HCT116 (cell line): Measurements from ENCODE around the gene TECPR1. TPM values are rescaled to one million over a fixed set of nuclear protein-coding genes. Genes with fewer than 3 reads are reported as not detected.

Source experiments
- ATAC-seq: fragments of 200-7000 bp; cut with Tn5 transposase; 2 replicates; pipeline ENCODE4 v1.9.1; 2020; ENCODE audit warnings: mild to moderate bottlenecking, moderate library complexity
- BruUV-seq: library from RNA; stranded (reverse); fragments of 400-500 nt; replicated peaks from 2 replicates; lab custom pipeline; 2021; lab: Mats Ljungman, UMichigan
- CTCF ChIA-PET: fragments of 300-600 bp; sonication (Branson Sonifier 250); formaldehyde crosslinking; loops from one replicate; lab custom pipeline; 2021; ENCODE audit warnings: antibody characterized with exemption; lab: Charles Lee
- POLR2A ChIA-PET: fragments of 300-600, 350-600 bp; sonication (Branson Sonifier 250); formaldehyde crosslinking; loops from one replicate; lab custom pipeline; 2021; ENCODE audit warnings: antibody characterized with exemption; lab: Charles Lee
- RAD21 ChIA-PET, 2 experiments: fragments of 300-600 bp; sonication (Branson Sonifier 250); formaldehyde crosslinking; loops; one replicate each; lab custom pipeline; 2023; ENCODE audit warnings: low total read pairs in 2 of 2; ENCODE audit not compliant: uncharacterized antibody in 2 of 2, unreplicated experiment in 2 of 2, low non-redundant PET in 1 of 2; lab: Charles Lee
- DNase-seq: peaks from one replicate; pipeline ENCODE4 v3.0.0-alpha.2; 2010; ENCODE audit warnings: low read depth, low spot score
- H2AFZ ChIP-seq: fragments of 200-600 bp; shearing (Covaris generic), sonication (generic); 2 replicates; pipeline ENCODE4 v1.6.1; 2017; ENCODE audit warnings: low read depth, mixed run types, mixed read lengths, antibody characterized with exemption, low read length; ENCODE audit not compliant: poor library complexity, severe bottlenecking
- H3K27ac ChIP-seq: 2 replicates; pipeline ENCODE4 v1.5.1; 2012; ENCODE audit warnings: low read depth, low read length
- H3K27me3 ChIP-seq: fragments of 200-600 bp; sonication (generic); 2 replicates; pipeline ENCODE4 v1.6.1; 2016; ENCODE audit warnings: mixed run types, low read length, mixed read lengths; ENCODE audit not compliant: insufficient read depth
- H3K36me3 ChIP-seq, 2 experiments: fragments of 200-500 bp in 1 of 2; fragments of 200-600 bp in 1 of 2; sonication (Bioruptor generic) in 1 of 2; sonication (generic) in 1 of 2; 2 replicates each; pipeline versions ENCODE4 v1.5.1 to v1.6.1; 2014 to 2016; ENCODE audit warnings: low read length in 2 of 2, inconsistent platforms in 1 of 2, mixed read lengths in 1 of 2, mixed run types in 1 of 2; ENCODE audit not compliant: insufficient read depth in 2 of 2, control insufficient read depth in 1 of 2
- H3K4me1 ChIP-seq, 2 experiments: fragments of 200-600 bp in 1 of 2; sonication (generic) in 1 of 2; 2 replicates each; pipeline versions ENCODE4 v1.5.1 to v1.6.1; 2012 to 2017; ENCODE audit warnings: low read length in 2 of 2, inconsistent platforms in 1 of 2, mild to moderate bottlenecking in 1 of 2, mixed read lengths in 1 of 2, mixed run types in 1 of 2, moderate library complexity in 1 of 2; ENCODE audit not compliant: insufficient read depth in 2 of 2, control insufficient read depth in 1 of 2
- H3K4me2 ChIP-seq: fragments of 200-600 bp; sonication (generic); 2 replicates; pipeline ENCODE4 v1.6.1; 2017; ENCODE audit warnings: mixed run types, low read length, mixed read lengths
- H3K4me3 ChIP-seq, 2 experiments: fragments of 200-600 bp in 1 of 2; sonication (generic) in 1 of 2; replicated peaks in 1 of 2; 2 replicates each; pipeline ENCODE4 v1.5.1; 2011 to 2016; ENCODE audit warnings: low read length in 2 of 2, control low read depth in 1 of 2, low read depth in 1 of 2, mild to moderate bottlenecking in 1 of 2, mixed read lengths in 1 of 2, mixed run types in 1 of 2
- H3K79me2 ChIP-seq: fragments of 200-600 bp; sonication (generic); 2 replicates; pipeline ENCODE4 v1.6.1; 2017; ENCODE audit warnings: mild to moderate bottlenecking, mixed run types, low read length, moderate library complexity, mixed read lengths; ENCODE audit not compliant: insufficient read depth
- H3K9ac ChIP-seq: fragments of 200-600 bp; sonication (generic); 2 replicates; pipeline ENCODE4 v1.6.1; 2016; ENCODE audit warnings: low read length, mixed read lengths
- H3K9me2 ChIP-seq: fragments of 200-600 bp; sonication (generic), shearing (Covaris generic); 2 replicates; pipeline ENCODE4 v1.6.1; 2017; ENCODE audit warnings: mixed run types, mild to moderate bottlenecking, moderate library complexity; ENCODE audit not compliant: insufficient read depth
- H3K9me3 ChIP-seq, 2 experiments: fragments of 200-500 bp in 1 of 2; fragments of 200-600 bp in 1 of 2; sonication (Bioruptor generic) in 1 of 2; sonication (generic) in 1 of 2; 2 replicates each; pipeline ENCODE4 v1.6.1; 2014 to 2017; ENCODE audit warnings: low read length in 2 of 2, mixed read lengths in 2 of 2, inconsistent platforms in 1 of 2, low read depth in 1 of 2, mild to moderate bottlenecking in 1 of 2, mixed run types in 1 of 2, moderate library complexity in 1 of 2; ENCODE audit not compliant: control insufficient read depth in 1 of 2, insufficient read depth in 1 of 2
- H4K20me1 ChIP-seq: fragments of 200-600 bp; sonication (generic), shearing (Covaris generic); 2 replicates; pipeline ENCODE4 v1.6.1; 2017; ENCODE audit warnings: mixed run types, mild to moderate bottlenecking, moderate library complexity; ENCODE audit not compliant: insufficient read depth
- CBX3 ChIP-seq: IDR thresholded peaks from 2 replicates; pipeline ENCODE4 v1.6.1; 2012; ENCODE audit warnings: low read depth
- CEBPB ChIP-seq: IDR thresholded peaks from 2 replicates; pipeline ENCODE4 v1.6.1; 2012; ENCODE audit warnings: low read depth
- FOSL1 ChIP-seq: IDR thresholded peaks from 2 replicates; pipeline ENCODE4 v1.6.1; 2012; ENCODE audit warnings: low read depth
- JUND ChIP-seq: IDR thresholded peaks from 2 replicates; pipeline ENCODE4 v1.6.1; 2012
- MAX ChIP-seq: IDR thresholded peaks from 2 replicates; pipeline ENCODE4 v1.6.1; 2012
- POLR2A ChIP-seq: IDR thresholded peaks from 2 replicates; pipeline ENCODE4 v1.7.0; 2011; ENCODE audit warnings: borderline replicate concordance; ENCODE audit not compliant: insufficient read depth, insufficient read length; ENCODE audit errors: extremely low read depth
- RAD21 ChIP-seq: IDR thresholded peaks from 2 replicates; pipeline ENCODE4 v1.6.1; 2012; ENCODE audit warnings: low read depth, mild to moderate bottlenecking
- REST ChIP-seq: IDR thresholded peaks from 2 replicates; pipeline ENCODE4 v1.6.1; 2012; ENCODE audit warnings: low read depth
- TCF7L2 ChIP-seq: IDR thresholded peaks from 2 replicates; pipeline ENCODE4 v1.7.0; 2011; ENCODE audit warnings: borderline replicate concordance, inconsistent platforms; ENCODE audit not compliant: insufficient read depth, insufficient read length; ENCODE audit errors: extremely low read depth
- ZBTB33 ChIP-seq: IDR thresholded peaks from 2 replicates; pipeline ENCODE4 v1.6.1; 2011; ENCODE audit warnings: mild to moderate bottlenecking, low read length, moderate library complexity; ENCODE audit not compliant: insufficient replicate concordance; ENCODE audit errors: extremely low read depth
- ZFX ChIP-seq: fragments of 450-650 bp; IDR thresholded peaks from 2 replicates; pipeline ENCODE4 v1.6.1; 2017
- ZNF274 ChIP-seq: fragments of 200-500 bp; sonication (Bioruptor generic); IDR thresholded peaks from 2 replicates; pipeline ENCODE4 v1.6.1; 2014; ENCODE audit warnings: mild to moderate bottlenecking, low read depth, low read length, inconsistent platforms
- intact Hi-C: fragments of 100-400 bp; cut with micrococcal nuclease; formaldehyde crosslinking; loops from 2 replicates; pipeline ENCODE4 v1.10.0; 2022
- total RNA-seq: library from RNA; stranded (reverse); gene quantifications from one replicate; pipeline ENCODE4 v1.2.1, GENCODE V29; 2021; ENCODE audit not compliant: unreplicated experiment
- TF ChIP-seq, protein P1 (sequence below), 3 experiments: fragments of 200-600 bp in 1 of 3; sonication (generic) in 1 of 3; IDR thresholded peaks in 2 of 3; conservative IDR thresholded peaks in 1 of 3; 2 replicates each; pipeline ENCODE4 v1.5.1; 2012 to 2017; ENCODE audit warnings: low read depth in 2 of 3, low read length in 2 of 3, antibody characterized with exemption in 1 of 3, borderline replicate concordance in 1 of 3, control low read depth in 1 of 3, mild to moderate bottlenecking in 1 of 3, mixed read lengths in 1 of 3, mixed run types in 1 of 3, moderate library complexity in 1 of 3; ENCODE audit not compliant: insufficient read depth in 1 of 3

The TECPR1 gene
- total RNA-seq, 1 experiment from 2014 or later: 19.9 TPM

- CTCF ChIA-PET: interaction anchor here (0.8 kb wide), 1 partner anchor 183 kb away, joined by 3 read pairs; no protein-coding TSS in a partner anchor
Measured at GRCh38 chr7:98203964-98204605, 47.9 kb downstream of the TECPR1 start.

More at GRCh38 chr7:98203964-98204605, 47.9 kb downstream of the TECPR1 start:
- Histone ChIP-seq H3K27me3 (no peaks in the 10 kb centered on the region), H3K4me3 (no peak overlapping the region), H3K4me1 (no peaks in the 10 kb centered on the region), H3K9ac (no peak overlapping the region), H4K20me1 (no peaks in the 10 kb centered on the region), H3K9me3 (no peaks in the 10 kb centered on the region), H3K27ac (no peak overlapping the region), H3K9me2 (no peaks in the 10 kb centered on the region), H2AFZ (no peak overlapping the region), H3K79me2 (peaks cover 6% of the 10 kb centered on the region; the same call in 1 of the 2 replicates), H3K36me3 (peaks cover 0 to 2% of the 10 kb centered on the region in 2 experiments; a peak in 1 of 4 replicates), H3K4me2 (no peak overlapping the region)
- ChIA-PET POLR2A (no interaction called here), RAD21 (no interaction called here)
- no TSS peak for BruUV-seq
- TF ChIP-seq TCF7L2: no peak
- no peak for TF ChIP-seq FOSL1
- no peak for TF ChIP-seq REST
- no peak for TF ChIP-seq CEBPB
- TF ChIP-seq ZFX: no peak
- no peak for TF ChIP-seq CBX3
- TF ChIP-seq, protein P1, sequence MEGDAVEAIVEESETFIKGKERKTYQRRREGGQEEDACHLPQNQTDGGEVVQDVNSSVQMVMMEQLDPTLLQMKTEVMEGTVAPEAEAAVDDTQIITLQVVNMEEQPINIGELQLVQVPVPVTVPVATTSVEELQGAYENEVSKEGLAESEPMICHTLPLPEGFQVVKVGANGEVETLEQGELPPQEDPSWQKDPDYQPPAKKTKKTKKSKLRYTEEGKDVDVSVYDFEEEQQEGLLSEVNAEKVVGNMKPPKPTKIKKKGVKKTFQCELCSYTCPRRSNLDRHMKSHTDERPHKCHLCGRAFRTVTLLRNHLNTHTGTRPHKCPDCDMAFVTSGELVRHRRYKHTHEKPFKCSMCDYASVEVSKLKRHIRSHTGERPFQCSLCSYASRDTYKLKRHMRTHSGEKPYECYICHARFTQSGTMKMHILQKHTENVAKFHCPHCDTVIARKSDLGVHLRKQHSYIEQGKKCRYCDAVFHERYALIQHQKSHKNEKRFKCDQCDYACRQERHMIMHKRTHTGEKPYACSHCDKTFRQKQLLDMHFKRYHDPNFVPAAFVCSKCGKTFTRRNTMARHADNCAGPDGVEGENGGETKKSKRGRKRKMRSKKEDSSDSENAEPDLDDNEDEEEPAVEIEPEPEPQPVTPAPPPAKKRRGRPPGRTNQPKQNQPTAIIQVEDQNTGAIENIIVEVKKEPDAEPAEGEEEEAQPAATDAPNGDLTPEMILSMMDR (IDR thresholded peaks at IDR 0.05 in 2 of 3, conservative IDR thresholded peaks at IDR 0.05 in 1 of 3; ENCODE audit: borderline replicate concordance in 1 of 3, insufficient read depth in 1 of 3, low read depth in 2 of 3, low read length in 2 of 3): no peak
- TF ChIP-seq RAD21: no peak
- no peak for TF ChIP-seq MAX
- TF ChIP-seq POLR2A: no peak
- no peak for TF ChIP-seq JUND
- no peak for TF ChIP-seq ZBTB33
- TF ChIP-seq ZNF274: no peak
- DNase-seq (no peak), ATAC-seq (no peak)
- intact Hi-C loops: no loop called here
